NCI-H2227 (cell line): ENCODE results near the gene MLPH.

Source experiments
- DNase-seq: peaks from one replicate; lab custom pipeline; 2025; ENCODE audit not compliant: unreplicated experiment; lab: John Stamatoyannopoulos, UW

MLPH gene

DNA sequence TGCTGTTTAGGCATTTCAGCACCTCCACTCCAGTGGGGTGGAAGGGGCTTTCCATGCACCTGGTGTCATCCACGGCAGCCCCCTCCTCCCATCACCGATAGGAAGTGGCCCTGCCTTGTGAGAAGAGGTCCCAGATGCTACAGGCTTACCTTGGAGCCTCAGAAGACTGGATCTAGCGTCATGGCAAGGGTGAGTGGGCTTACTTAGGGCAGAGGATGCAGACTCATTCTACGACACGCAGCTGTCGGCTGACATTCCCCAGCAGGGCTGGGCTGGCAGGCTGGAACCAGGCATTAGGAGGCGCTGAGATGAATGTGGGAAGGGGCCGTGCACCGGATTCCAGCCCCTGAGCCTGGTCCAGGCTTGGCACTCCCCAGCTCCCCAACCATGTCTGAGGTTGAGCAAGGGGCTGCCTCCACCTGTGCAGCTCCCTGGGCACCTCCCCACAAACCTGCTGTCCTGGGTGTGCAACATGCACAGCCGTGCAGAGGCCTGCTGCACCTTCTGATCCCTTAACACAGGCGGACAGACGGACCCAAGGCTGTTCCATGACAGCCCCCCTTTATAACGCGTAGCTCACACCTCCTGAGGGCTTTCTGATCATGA lies 77.6 kb downstream of the MLPH start:
- DNase-seq, result no peak

DNA sequence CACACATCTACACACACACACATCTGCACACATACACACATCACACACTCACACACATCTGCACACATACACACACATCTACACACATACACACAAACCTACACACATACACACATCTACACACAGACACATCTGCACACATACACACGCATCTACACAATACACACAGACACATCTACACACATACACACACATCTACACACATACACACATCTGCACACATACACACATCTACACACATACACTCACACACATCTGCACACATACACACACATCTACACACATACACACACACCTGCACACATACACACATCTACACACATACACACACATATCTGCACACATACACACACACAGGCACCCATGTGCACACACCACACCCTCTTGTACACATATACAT lies 78.9 kb downstream of the MLPH start:
- no peak for DNase-seq

DNA sequence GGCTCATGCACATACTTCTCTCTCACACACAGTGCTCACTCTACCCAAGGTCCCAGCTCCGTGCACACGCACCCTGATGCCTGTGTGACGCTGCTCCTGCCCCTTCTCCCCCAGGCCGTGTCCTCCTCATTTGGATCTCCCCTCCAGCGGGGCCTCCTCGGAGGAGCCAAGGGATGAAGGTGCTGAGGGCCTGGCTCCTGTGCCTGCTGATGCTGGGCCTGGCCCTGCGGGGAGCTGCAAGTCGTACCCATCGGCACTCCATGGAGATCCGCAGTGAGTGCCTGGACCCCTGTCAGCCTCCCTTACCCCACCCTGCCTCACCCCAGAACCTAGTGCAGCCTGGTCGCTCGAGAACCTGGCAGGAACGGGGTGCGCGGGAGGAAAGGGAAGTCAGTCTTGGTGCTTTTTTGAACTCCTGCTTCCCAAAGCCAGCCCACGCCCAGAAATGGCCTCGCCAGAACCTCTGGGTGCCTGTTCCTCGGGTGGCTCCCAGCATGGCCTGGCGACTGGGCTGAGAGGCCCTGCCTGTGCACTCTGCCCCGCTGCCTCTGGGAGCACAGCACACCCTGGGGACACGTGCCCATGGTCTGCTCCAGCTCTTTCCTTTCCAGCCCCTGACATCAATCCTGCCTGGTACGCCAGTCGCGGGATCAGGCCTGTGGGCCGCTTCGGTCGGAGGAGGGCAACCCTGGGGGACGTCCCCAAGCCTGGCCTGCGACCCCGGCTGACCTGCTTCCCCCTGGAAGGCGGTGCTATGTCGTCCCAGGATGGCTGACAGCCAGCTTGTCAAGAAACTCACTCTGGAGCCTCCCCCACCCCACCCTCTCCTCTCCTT lies 79.6 kb downstream of the MLPH start, which contains the start of gene PRLH:
PRLH (plus strand) TSS at position 174 of the 835 bp plus-strand sequence; CDS start at position 174, 0 bp downstream.
- no peak for DNase-seq

DNA sequence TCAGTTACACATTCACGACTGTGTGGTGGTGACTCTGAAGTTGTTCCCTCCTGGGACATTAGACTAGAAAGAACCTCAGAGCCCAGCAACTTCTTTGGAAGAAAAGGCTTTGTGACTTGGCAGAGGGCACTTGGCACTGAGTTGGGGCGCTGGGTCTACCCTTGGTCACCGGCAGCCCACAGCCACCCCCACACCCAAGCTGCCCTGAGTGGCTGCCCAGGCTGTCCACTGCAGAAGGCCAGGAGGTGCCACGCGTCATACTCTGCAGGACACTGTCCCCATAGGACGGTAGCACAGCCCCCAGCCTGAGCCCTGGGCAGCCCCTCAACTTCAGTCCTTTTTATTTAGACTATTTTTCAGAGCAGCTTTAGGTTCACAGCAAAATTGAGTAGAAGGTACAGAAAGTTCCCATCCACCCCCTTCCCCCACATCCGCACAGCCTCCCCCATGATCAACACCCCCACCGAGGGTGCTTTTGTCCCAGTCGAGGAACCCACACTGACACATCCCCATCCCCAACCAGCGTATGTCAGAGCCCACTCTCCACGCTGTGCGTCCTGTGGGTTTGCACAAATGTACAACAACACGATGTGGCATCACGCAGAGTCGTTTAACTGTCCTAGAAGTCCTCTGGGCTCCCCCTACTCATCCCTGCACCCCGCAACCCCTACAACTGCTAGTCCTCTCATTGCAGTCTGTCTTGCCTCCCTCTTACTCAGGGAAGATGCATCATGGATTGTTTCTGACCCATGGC lies 80.4 kb downstream of the MLPH start:
- DNase-seq, result no peak

DNA sequence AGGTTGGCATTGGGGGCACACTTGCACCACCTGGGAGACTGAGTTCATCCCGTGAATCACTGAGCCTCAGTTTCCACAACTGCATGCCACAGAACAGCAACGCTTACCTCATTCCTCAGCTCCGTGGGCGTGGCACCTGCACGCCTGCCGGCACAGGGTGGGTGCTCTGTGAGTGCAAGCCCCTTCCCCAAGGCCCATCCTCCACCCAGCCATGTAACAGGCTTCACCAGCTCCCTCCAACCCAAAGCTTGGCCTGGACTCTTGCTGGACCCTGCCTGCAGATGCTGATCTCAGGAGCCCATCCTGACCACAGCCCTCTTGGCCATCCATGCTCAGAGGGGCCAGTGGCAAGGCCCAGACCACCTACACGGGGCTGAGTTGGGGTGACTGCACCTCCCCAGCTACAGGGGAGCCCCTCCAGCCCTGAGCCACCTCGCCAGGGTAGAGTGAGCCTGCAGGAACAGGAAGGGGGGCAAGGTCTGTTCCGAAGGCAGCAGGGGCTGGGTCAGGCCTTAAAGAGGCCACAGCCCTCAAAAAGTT lies 81.1 kb downstream of the MLPH start:
- no peak for DNase-seq

DNA sequence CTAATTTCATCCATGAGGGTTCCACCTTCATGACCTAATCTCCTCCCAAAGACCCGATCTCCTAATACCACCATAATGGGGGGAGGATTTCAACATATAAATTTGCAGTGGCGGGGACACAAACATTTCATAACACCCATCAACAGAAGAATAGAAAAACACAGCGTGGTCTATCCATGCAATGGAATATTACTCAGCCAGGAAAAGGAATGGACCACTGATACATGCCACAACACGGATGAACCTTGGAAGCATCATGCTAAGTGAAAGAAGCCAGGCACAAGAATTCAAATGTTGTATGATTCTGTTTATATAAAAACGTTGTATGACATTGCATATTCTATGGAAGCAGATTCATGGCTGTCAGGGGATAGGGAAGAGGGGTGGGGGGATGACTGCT lies 82.0 kb downstream of the MLPH start:
- no peak for DNase-seq

DNA sequence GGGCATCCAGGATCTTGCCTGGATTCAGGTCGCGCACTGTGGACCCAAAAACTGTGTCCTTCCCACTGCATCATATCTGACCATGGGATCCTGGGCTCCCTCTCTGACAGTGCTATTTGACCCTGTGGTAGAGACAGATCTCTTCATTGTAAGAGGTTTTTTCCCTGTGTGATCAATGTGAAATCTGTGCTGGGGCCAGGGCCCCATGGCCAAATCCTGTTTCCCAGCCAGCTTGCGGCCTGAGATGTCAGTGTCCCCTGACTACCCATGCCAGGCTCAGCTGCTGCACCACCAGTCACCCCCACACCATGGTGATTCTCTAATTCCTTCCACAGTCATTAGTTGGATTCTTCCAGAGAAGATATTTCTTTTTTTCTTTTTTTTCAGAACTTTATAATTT lies 82.8 kb downstream of the MLPH start:
- DNase-seq, result no peak

DNA sequence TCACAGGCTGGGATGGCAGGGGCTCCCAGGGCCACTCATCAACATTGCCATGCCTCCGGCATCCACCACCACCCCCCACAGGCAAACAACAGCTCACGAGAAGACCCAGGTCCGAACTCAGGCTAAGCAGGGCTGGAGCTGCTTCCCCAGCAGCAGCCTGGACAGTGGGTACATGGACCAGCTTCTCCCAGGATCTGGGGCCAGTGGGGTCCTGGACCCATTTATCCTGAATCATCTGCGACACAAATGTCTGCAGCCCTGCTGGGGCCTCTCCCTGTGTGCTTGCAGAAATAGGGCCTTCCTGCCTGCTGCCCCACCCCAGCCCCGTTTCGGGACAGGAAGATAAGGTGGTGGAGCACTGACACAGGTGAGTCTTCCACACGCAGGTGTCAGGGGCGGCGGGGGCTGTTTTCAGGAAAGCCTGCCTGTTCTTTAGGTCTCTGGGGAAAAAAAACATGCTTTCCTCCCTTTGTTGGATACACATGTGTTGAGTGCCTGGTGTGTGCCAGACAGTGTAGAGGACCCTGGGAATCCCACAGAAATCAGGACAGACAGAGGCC lies 83.8 kb downstream of the MLPH start:
- DNase-seq, result no peak

DNA sequence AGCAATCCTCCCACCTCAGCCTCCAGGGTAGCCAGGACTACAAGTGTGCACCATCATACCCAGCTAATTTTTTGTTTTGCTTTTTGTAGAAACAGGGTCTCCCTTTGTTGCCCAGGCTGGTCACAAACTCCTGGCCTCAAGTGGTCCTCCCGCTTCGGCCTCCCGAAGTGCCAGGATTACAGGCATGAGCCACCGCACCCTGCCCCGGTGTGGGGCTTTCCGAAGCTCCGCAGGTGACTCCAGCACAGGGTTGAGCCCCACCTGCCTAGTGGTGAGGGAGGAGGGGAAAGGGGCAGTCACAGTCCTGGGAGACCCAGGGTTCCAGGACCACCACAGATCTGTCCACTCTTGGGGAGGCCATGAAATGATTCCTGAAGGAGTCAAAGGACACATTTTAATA lies 84.5 kb downstream of the MLPH start:
- DNase-seq, result no peak

DNA sequence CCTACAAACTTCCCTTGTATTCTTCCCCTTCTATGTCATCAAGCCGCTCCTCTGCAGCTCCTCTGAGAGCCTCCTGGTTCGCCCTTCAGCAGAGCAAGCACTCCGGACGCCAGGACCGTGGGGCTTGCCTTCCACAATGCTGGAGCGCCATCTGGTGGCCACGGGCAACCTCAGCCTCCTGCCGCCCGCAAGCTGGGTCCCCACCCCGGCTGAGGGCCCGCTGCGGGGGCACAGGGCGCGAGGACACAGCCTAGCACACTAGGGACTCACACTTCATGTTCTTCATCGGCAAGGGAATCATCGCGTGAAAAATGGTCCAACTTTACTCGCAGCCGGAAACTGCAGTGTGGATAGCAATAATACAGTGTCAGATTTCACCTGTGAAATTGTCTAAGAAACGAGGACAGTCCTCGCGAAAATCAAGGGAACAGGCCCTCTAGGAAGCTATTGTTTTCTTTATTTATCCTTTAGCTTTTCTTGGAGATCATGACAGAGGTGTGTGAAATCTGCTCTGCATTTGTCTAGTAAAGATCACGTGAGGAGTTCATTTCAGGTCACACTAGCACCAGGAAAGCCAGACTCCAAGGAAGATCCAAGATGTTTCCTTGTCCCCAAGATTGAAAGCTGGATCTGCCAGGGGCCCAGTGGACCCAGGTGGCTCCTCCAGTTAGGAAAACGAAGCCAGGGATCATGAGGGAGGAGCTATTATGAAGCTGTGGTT lies 85.1 kb downstream of the MLPH start:
- peak; percentile 94 for DNase-seq

DNA sequence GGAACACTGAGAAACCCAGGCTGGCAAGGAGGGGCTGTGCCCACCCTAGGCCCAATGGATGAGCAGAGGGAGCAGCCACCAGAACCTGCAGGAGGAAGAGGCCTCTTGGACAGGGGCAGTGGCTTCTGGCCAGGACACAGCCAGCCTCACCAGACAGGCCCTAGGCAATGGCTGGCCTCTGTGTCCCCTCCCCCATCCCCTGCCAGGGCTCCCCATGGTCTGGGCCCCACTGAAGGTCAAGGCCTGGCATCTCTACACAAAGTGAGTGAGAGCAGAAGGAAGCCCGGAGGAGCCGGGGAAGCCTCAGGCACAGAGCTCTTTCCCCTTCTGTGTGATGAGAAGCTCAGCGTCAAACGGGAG lies 85.7 kb downstream of the MLPH start:
- DNase-seq, result no peak

DNA sequence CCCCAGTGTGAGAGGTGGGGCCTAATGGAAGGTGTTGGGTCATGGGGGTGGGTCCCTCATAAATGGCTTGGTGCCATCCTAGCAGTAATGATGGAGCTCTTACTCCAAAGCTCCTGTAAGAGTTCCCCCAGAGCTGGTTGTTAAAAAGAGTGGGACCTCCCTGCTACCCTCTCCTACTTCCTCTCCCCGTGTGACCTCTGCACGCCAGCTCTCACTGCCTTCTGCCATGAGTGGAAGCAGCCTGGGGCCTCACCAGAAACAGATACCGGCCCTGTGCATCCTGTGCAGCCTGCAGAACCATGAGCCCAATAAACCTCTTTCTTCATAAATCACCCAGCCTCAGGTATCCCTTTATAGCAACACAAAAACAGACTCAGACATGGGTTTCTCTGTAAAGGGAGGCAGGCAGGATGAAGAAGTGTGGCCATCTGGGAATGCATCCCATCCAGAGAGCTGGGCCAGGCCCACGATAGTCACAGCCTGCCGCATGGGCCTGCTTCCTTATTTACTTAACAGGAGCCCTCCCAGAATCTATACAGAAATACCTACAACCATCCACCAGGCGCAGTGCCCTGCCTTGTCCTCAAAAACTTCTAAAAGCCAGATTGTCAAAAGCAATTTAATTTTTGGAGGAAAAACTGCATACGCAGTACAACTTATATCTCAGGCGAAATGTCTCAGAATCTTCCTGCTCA lies 86.8 kb downstream of the MLPH start:
- DNase-seq, result no peak

DNA sequence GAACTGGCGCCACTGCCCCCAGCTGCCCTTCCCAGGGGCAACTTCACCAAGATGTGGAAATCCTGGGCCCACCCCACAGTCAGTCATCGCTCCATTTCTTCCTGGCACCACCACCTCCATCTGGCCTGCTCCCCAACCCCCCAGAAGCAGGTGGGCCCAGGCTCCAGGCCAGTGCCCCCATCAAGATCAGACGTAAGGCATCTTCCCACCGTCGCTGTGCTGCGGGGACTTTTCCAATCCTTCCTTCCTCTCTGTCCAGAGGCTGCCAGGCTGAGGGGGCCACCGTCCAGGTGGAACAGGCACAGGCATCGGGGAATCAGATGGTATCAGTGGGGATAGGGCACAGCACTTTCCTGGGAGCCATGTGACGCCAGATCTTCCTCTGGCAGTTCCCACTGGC lies 87.4 kb downstream of the MLPH start:
- no peak for DNase-seq

DNA sequence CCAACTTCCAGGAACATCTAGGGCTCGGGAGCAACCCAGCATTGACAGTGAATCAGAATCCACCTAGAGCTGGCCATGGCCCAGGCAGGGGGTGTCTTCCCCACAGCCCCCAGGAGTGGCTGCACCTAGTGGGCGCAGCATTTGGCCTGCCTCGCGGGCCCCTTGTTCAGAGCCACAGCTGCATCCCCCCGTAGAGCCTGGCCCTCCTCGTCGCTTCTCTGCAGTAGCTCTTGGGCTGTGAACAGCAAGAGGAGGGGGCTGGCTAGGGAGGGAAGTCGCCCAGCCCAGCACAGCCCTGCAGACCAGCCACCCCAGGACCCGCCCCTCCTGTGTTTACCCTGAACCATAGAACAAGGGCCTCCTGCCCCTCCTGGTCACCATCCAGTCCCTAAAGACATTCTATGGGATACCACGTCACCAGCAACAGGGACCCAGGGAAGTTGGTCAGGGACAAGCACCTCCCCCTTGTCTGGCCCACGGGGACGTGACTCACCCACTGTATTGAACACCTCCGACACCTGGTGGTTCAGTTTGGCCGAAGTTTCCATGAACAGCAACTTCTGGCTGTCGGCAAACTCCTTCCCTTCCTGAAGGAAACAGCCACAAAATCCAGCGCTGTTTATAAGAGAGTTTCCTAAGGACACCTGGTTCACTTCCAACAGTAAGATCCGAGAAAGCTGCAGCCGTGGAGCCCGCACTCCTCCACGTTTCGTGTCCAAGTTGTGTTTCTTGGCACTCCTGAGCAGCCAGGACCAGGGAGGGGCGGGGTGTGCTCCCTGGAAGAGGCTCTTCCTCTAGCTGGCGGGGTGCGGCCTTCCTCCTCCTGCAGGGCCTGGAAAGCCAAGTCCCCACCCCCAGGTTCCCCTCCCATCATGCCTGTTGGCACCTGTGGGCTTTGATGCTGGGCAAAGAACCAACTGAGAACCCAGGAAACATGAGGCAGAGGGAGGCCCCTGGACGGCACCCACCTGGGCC lies 88.1 kb downstream of the MLPH start:
- no peak for DNase-seq

DNA sequence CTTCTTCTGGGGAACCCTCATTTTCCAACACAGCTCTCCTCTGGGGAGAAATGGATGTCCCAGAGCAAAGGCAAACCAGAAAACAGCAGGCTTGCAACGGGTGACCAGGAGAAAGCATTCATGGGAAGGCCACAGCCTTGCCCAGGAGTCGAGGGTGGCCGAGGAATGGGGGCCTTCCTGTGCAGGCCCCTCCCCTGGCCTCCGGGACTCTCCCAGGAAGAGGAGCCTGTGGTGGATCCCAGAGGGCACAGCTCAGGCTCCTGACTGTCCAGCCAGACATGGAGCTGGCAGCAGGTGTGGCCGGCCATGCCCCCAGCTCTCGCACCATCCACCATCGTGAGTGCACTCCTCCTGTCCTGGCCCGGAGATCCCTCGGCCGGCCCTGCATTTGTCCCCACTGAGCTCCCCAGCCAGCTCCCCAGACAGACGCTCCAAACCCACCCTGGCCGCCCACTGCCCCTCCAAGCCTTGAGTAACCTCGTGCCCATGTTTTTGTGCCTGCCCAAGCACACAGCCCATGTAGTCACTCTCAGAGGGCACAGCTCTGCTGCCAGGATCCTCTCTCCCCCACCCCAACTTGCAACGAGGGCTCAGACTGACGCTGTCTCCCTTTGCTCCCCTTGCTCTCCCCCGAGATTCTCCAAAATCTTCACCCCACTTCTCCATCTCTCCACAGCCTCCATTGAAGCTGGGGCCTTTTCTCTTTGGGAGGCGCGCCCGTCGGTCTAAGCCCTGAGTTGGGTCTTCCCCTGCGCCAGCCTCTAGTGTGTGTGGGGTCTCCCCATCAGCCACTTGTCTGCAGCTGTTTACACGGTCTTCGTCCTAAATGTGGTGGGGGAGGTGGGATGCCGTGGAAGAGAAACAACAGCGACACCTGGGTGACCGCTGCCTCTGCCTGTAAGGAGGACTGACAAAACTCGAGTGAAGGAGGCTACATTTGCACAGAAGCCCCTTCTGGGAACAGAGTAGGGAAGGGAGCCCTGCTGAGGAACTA lies 89.1 kb downstream of the MLPH start:
- no peak for DNase-seq

DNA sequence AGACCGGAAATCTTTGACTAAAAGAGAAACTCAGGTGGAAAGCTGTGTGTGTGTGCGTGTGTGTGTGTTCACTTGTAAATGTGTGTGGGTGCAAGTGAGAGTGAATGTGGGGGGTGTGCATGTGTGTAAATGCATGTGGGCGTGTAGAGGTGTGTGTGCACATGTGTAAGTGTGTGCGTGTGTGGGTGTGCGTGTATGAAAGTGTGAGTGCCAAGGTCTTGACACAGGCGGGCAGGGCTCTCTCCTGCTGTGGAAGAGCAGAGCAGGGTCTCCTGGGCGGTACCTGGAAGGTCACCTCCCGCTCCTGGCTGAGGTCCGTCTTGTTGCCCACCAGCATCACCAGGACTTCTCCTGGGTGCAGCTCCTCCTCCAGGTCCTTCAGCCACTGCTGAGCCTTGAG lies 89.9 kb downstream of the MLPH start:
- no peak for DNase-seq

DNA sequence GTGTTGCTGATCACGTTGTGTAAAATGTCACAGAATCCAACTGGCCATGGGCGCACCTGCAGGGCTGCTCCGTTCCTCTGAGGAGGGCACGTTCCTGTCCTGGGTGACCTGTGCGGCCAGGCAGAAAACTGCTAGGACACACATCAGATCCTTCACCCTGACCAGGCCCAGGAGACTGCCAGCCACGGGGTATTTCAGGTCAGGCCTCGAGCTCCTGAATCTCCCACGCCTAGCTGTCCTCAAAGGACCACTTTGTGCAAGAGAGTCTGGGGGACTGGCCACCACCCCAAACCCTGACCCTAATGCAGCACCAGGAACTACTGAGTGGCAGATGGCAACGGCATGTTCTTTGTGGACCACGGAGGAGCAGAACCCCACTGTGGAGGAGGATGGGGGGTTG lies 90.4 kb downstream of the MLPH start:
- DNase-seq, result no peak
